ENCODE measurements around the gene COL6A2.
A peak's percentile ranks its signal among the peaks of the same experiment; 100 is the strongest.
"Not testable (repeated sequence)": the region's sequence is repeated elsewhere in the genome, so short reads cannot be mapped to it uniquely, and the experiment has no call there.

COL6A2 gene

GRCh38 chr21:46159390-46159789, 61.5 kb downstream of the COL6A2 start:
- no peak overlapping the region for H3K27ac ChIP-seq

GRCh38 chr21:46159841-46160656, 62.1 kb downstream of the COL6A2 start:
- no peak overlapping the region for H3K4me3 ChIP-seq
- H3K27ac ChIP-seq, result no peak overlapping the region

More at GRCh38 chr21:46159390-46159789, 61.5 kb downstream of the COL6A2 start:
- H3K4me3 ChIP-seq, result no peak overlapping the region

- no peak overlapping the region for H3K27ac ChIP-seq
- H3K4me3 ChIP-seq, result no peak overlapping the region
Observed at GRCh38 chr21:46160657-46160906, 62.7 kb downstream of the COL6A2 start.

GRCh38 chr21:46160907-46161632, 63.2 kb downstream of the COL6A2 start:
- Histone ChIP-seq H3K27ac (no peak overlapping the region), H3K4me3 (peak overlapping the region in 1 of 7 experiments; percentile 17)

- no peak overlapping the region for H3K27ac ChIP-seq
Observed at GRCh38 chr21:46161633-46162592, 64.0 kb downstream of the COL6A2 start.

GRCh38 chr21:46163380-46163779, 65.5 kb downstream of the COL6A2 start:
- no peak overlapping the region for H3K27ac ChIP-seq
- H3K4me3 ChIP-seq, result no peak overlapping the region

More at GRCh38 chr21:46161633-46162592, 64.0 kb downstream of the COL6A2 start:
- no peak overlapping the region for H3K4me3 ChIP-seq

GRCh38 chr21:46165098-46165497, 67.2 kb downstream of the COL6A2 start:
- H3K27ac ChIP-seq, result no peak overlapping the region

GRCh38 chr21:46168238-46168637, 70.3 kb downstream of the COL6A2 start:
- Histone ChIP-seq H3K4me3 (no peak overlapping the region), H3K27ac (no peak overlapping the region)

More at GRCh38 chr21:46165098-46165497, 67.2 kb downstream of the COL6A2 start:
- H3K4me3 ChIP-seq, result no peak overlapping the region

- no peak overlapping the region for H3K27ac ChIP-seq
- no peak overlapping the region for H3K4me3 ChIP-seq
Observed at GRCh38 chr21:46168659-46169386, 70.9 kb downstream of the COL6A2 start.

GRCh38 chr21:46170436-46171193, 72.7 kb downstream of the COL6A2 start:
- H3K4me3 ChIP-seq, H3K27ac ChIP-seq: not testable (repeated sequence)

- Histone ChIP-seq H3K4me3 (no peak overlapping the region), H3K27ac (no peak overlapping the region)
Observed at GRCh38 chr21:46171585-46171984, 73.7 kb downstream of the COL6A2 start.

- no peak overlapping the region for H3K4me3 ChIP-seq
- no peak overlapping the region for H3K27ac ChIP-seq
Observed at GRCh38 chr21:46171996-46172862, 74.3 kb downstream of the COL6A2 start.

GRCh38 chr21:46172863-46173528, 75.1 kb downstream of the COL6A2 start:
- Histone ChIP-seq H3K4me3 (no peak overlapping the region), H3K27ac (no peak overlapping the region)

- no peak overlapping the region for H3K27ac ChIP-seq
Observed at GRCh38 chr21:46173573-46173972, 75.7 kb downstream of the COL6A2 start.

GRCh38 chr21:46176443-46177129, 78.7 kb downstream of the COL6A2 start:
- not testable (repeated sequence) for H3K4me3 ChIP-seq, H3K27ac ChIP-seq

More at GRCh38 chr21:46173573-46173972, 75.7 kb downstream of the COL6A2 start:
- H3K4me3 ChIP-seq, result no peak overlapping the region

GRCh38 chr21:46178961-46179360, 81.0 kb downstream of the COL6A2 start:
- H3K27ac ChIP-seq, result no peak overlapping the region
- H3K4me3 ChIP-seq, result no peak overlapping the region

Measured in skin epidermis (tissue), 12 donors.